GM12875 (cell line): ENCODE results near the gene CYTH3.

Experiments used
- H3K4me3 ChIP-seq: one replicate; pipeline ENCODE4 v1.5.1; 2011; ENCODE audit warnings: low read depth, low read length, control low read depth
- CTCF ChIP-seq: IDR thresholded peaks from 2 replicates; pipeline ENCODE4 v1.5.1; 2011; ENCODE audit warnings: low read depth, mild to moderate bottlenecking, control low read depth, inconsistent platforms, low read length, moderate library complexity, borderline replicate concordance; ENCODE audit not compliant: insufficient read depth

Gene CYTH3

GRCh38 chr7:6238309-6238925 is 34.0 kb downstream of the CYTH3 start:
- TF ChIP-seq CTCF: no peak
- H3K4me3 ChIP-seq: no peak overlapping the region

- TF ChIP-seq CTCF: no peak
Measured at GRCh38 chr7:6237730-6238129, 34.7 kb downstream of the CYTH3 start.

GRCh38 chr7:6237011-6237410 is 35.4 kb downstream of the CYTH3 start:
- no peak overlapping the region for H3K4me3 ChIP-seq
- no peak for TF ChIP-seq CTCF

More at GRCh38 chr7:6237730-6238129, 34.7 kb downstream of the CYTH3 start:
- no peak overlapping the region for H3K4me3 ChIP-seq

GRCh38 chr7:6235029-6235871 is 37.2 kb downstream of the CYTH3 start:
- no peak overlapping the region for H3K4me3 ChIP-seq
- no peak for TF ChIP-seq CTCF

- TF ChIP-seq CTCF: no peak
- H3K4me3 ChIP-seq: no peak overlapping the region
Measured at GRCh38 chr7:6234384-6234783, 38.0 kb downstream of the CYTH3 start.

GRCh38 chr7:6232534-6232933 is 39.9 kb downstream of the CYTH3 start:
- no peak for TF ChIP-seq CTCF
- H3K4me3 ChIP-seq: no peak overlapping the region

GRCh38 chr7:6232116-6232515 is 40.3 kb downstream of the CYTH3 start:
- no peak overlapping the region for H3K4me3 ChIP-seq
- TF ChIP-seq CTCF: no peak
